Fibroblast of skin of left biceps (primary cell): ENCODE results near the gene HOMER2.
"Not testable (repeated sequence)": the region's sequence is repeated elsewhere in the genome, so short reads cannot be mapped to it uniquely, and the experiment has no call there.

ENCODE experiments used
- DNase-seq, 2 experiments: peaks; one replicate each; pipeline ENCODE4 v3.0.0-alpha.2; 2013; ENCODE audit warnings: low read depth in 2 of 2

The HOMER2 gene

DNA sequence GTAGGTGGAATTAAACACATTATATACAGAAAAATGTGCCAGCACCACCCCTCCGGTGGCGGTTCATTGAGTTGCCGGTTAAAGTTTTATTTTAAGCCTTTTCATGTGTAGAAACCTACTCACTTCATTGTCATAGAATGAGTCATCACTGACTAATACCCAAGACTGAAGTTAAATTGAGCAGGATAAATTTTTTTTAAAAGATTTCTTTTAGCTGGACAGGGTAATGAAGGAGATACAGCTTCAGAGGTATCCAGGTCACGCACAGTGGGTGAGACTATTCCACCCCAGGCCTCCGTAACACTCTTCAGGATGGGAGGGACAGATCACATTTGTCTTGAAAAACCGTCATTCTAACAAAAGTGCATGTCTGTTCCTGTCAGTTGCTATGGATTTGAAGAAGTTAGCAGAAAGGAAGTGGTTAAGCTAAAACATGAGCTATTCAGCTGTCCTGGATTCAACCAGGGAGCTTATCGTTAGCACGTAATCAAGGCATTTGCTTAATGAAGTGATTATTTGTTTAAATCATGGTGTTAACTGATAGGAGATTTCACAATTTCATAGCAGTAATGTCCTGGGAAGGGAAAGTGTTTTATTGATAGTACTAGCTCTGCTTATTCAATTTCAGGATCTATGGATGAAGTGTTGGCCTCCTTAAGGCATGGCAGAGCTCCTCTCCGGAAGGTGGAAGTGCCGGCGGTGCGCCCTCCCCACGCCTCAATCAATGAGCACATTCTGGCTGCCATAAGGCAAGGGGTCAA is 119.7 kb downstream of the HOMER2 start:
- peak; percentile 66 to 67 for DNase-seq

DNA sequence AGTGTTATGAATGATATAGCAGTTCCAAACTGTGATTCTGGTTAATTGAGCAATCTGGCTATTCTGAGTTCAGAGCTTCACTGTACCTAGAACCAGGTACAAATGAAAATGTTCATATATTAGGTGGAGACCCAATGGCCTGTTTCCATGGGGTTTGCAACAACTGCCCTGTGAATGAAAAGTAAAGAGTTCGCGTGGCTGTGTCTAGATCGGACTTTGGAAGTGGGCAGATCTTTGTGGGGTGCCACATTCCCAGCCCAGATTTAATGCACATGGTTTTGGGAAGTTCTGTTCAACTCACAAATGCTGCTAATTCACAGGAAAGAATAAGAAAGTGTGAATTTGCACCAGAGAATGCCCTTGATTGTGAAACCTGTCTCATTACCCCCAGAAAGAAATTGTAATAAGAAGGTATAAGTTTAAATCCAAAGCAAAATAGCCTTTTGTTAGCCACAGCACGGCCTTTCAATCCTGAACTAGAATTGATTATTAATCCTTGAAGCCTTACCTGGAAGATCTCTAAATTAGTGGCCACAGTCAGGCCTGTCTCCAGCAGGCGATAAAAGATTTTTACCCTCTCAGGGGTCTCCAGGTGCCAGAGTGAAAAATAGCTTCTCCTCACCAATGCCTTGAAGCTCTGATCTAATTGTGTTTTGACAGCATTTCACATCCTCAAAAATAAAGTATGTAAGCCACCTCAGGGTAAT is 120.5 kb downstream of the HOMER2 start:
- DNase-seq: no peak

DNA sequence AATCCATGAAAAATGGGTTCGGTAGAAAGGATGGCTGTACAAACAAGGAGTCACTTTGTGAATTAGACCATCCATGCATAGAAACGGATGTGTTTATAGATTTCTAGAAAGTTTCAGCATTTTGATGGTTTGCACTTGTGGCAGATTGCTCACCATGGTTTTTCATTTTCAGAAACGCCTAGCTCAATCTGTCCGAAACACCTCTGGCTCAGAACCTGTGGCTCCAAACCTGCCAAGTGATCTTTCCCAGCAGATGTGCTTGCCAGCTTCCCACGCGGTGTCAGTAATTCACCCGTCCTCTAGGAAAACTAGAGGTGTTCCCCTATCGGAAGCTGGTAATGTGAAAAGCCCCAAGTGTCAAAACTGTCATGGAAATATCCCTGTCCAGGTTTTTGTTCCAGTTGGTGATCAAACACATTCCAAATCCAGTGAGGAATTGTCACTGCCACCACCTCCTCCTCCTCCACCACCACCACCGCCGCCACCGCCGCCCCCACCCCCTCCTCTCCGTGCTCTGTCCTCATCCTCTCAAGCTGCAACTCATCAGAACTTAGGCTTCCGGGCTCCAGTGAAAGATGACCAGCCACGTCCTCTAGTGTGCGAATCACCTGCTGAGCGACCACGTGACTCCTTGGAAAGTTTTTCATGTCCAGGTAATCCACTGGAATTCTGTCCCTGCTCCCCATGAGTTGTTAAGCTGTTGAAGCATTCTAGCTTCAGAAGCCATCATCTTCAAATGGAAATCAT is 121.9 kb downstream of the HOMER2 start:
- DNase-seq: no peak

DNA sequence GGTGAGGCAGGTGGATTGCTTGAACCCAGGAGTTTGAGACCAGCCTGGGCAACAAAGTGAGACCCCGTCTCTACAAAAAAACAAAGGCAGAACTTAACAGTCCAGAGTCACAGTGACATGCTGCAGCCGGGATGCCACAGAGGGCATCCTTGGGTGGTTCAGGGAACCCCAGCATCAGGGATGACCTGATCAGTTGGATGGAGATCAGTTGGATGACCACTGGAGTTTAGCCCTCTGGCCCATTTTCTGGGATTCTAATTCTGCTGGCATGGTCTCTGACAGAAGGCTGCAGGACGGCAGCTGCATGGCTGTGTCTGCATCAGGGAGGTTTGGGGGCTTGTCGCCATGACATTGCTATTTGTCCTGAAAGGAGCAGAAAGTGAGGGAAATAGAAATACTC is 123.3 kb downstream of the HOMER2 start:
- no peak for DNase-seq

DNA sequence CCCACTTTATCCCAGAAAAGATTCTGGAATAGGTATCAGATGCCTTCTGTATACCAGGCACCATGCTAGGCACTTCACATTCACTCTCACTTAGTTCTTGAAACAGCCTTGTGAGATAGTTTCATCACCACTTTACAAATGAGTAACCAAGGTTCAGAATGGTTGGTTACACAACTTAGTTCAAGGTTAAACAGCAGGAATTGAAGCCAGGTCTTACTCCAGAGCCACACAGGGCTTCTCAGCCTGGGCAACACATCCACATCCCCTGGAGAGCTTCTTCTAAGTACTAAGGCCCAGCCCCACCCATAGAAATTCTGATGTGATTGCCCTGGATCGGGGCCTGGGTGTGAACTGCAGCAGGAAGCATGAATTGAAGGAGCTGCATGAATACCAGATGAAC is 124.4 kb downstream of the HOMER2 start:
- no peak for DNase-seq

DNA sequence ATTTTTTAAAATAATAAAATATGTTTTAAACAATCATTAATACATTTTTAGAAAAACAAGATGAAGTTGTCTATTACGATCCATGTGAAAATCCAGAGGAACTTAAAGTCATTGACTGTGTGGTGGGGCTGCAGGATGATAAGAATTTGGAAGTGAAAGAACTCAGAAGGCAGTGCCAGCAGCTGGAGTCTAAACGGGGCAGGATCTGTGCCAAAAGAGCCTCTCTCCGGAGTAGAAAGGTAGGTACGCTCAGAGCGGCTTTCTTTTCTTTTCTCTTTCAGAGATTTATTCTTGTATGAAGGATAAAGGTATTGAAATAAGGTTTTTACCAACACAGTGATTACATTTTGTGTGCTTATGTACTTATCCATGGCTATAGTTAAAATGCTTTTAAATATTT is 129.5 kb downstream of the HOMER2 start:
- no peak for DNase-seq

DNA sequence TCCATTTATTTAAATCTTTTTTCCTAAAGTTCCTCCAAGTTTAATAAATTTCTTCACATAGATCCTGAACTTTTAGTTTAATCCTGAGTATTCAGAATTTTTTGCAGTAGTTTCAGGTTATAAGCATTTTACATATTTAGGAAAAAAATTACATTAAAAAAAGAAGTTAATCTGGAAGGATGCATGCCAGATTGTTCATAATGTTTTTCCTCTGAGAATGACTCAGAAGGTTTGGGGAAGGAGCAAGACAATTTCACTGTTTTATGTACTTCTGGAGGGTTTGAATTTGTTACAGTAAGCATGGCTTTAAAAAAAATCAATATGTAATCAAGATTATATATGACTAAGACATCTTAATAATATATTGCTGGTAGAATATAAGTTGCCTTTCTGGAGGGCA is 130.7 kb downstream of the HOMER2 start:
- DNase-seq: not testable (repeated sequence)

DNA sequence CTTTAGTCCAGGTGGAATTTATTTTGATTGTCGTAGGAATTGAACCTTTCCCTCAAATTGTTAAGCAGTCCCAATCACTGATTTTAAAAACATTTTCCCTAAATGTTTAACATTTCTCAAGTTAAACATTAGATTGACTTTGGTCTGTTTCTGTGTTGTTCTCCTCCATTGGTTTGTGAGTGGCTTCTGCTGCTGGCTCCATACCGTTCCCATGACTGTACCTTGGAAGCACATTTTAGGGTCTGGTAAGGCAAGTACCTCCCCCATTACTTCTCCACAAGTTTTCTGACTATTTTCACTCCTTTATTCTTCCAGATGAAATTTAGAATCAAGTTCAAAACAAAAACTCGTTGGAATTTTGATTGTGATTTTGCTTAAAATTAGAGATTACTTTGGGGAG is 131.1 kb downstream of the HOMER2 start:
- not testable (repeated sequence) for DNase-seq

DNA sequence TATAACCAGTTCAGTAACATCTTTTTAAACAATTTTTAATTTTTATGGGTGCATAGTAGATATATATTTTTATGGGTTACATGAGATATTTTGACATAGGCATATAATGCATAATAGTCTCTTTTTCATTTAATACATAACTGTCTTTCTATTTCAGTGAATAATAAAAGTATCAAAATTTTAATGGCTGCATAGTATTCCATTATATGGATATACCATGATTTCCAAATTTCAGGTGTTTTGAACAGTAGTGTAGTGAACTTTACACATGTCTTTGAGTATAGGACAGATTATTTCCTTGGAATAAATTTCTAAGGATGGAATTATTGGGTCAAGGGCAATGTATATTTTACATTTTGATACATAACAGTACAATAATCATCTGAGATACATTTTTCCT is 132.4 kb downstream of the HOMER2 start:
- no peak for DNase-seq

DNA sequence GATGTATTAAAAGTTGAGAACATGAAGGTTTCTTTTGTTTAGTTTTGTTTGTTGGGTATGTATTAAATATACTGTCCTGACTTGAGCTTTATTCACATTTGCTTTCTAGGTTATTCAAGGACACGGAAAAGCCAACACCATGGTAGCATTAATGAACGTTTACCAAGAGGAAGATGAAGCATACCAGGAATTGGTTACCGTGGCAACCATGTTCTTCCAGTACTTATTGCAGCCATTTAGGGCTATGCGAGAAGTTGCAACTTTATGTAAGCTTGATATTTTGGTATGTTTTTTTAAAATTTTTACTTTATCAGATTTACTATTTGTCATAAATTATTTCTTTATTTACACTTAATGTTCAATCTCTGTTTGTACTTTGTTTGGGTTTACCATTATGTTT is 139.5 kb downstream of the HOMER2 start:
- no peak for DNase-seq

DNA sequence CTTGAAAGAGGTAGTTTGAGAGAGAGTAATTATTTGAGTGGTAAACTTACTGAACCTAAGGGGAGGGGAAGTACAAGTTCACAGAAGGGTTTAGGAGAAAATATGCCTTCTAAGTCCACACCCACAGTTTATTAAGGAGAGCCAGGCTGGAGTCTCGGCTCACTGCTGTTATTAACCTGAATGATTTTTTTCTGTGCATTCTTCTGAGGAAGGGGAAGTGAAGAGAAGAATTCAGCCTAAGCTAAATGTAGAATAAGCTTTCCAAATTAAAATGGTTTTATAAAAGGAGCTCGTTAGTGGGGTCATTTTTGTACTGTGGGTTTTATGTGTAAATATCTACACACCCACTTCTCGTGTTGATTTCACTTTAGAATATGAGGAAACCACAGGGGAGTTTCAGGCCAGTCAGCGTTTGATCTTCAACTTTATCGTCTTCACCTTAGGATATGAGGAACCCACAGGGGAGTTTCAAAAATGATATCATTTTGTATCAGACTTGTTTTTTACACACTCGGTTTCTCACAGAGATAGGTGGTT is 141.6 kb downstream of the HOMER2 start:
- no peak for DNase-seq

GRCh38 chr15:82810061-82810889 is 142.2 kb downstream of the HOMER2 start:
- DNase-seq: peak in 1 of 2 experiments; percentile 25

GRCh38 chr15:82809308-82810060 is 143.0 kb downstream of the HOMER2 start, which contains the start of gene WHAMM:
TSS of gene WHAMM (plus strand) at chr15:82809628. CDS start at chr15:82809727, 99 bp downstream.
- peak; percentile 94 to 95 for DNase-seq

GRCh38 chr15:82808634-82809041 is 143.9 kb downstream of the HOMER2 start:
- DNase-seq: no peak

GRCh38 chr15:82807920-82808633 is 144.4 kb downstream of the HOMER2 start:
- no peak for DNase-seq

- DNase-seq: no peak
Measured at GRCh38 chr15:82805994-82806406, 146.5 kb downstream of the HOMER2 start, which contains the start of gene FSD2. TSS of gene FSD2 (minus strand) at chr15:82806069. CDS start at chr15:82787390, 18,679 bp downstream.

DNA sequence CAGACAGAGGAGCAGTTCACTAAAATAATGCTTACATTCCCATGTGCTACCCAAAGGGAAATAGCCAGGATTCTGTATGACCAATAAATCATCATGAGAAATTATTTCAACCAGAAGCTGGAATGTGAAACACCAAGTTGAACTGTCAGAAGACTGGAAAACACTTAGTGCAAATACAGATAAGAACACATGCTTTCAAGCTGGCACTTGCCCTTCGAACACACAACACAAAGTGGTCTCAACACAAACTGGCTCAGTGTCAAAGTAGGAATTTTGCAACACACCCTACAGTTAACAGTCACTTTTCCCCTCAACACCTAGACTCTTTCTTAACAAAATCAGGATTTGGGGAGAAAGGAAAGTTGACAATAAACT is 148.0 kb downstream of the HOMER2 start:
- DNase-seq: no peak

DNA sequence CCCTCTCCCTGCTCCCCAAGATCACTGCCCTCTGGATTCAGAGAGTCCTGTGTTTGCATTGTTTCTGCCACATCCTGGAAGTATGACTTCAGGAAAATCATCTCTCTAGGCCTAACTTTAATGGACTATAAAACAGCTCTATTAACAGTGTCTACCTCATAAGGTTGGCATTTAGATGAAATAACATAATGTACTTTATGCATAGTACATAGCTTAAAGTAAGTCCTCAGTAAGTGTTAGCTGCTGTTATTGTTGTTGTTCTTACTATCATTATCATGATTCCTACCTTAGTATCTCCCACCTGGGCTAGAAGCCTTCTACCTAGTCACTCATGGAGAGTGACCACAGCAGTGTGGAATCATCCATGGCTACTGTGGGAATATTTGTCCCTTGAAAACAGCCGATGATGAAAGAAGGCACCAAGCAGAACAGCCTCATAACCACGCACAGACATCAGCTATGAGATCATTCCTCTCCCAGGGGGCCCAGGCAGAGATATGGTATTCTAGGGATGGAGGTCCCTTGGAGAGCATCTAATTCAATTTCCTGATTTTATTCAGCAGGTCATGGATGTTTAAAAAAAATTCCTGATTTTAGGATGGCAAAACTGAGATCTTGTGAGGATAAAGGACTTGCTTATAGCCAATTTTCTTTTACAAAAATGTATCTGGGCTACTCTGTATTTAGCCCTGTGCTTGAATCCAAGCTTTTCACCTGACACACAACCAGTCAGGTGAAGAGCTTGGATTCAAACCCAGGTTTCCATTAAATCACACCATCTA is 148.5 kb downstream of the HOMER2 start:
- DNase-seq: no peak

DNA sequence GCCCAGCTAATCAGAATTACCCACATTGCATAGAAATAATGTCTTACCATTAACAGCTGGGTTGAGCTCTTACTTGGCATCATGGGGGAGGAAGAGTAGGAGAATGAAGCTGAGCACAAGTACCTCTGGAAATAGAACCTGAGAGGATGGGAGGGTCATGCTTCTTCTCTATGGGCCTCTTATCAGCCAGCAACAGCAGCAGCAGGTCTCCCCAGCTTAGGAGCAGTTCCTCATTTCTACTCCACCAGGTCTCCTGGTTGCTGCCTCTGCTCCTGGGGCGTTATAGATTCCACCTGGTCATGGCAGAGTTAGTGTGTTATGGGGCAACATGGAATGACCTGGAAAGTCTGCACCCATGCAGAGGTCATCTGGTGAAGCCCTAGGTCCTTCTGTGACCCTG is 150.0 kb downstream of the HOMER2 start:
- DNase-seq: no peak
